ENCODE measurements around the gene PLCL1.

Gene PLCL1

GRCh38 chr2:197934261-197934933, 130.0 kb downstream of the PLCL1 start:
- TF ChIP-seq CTCF (conservative IDR thresholded peaks at IDR 0.05) (no peak), ZFX (IDR thresholded peaks at IDR 0.05) (no peak)
- no peak overlapping the region for H3K27ac ChIP-seq

- TF ChIP-seq ZFX (IDR thresholded peaks at IDR 0.05) (no peak), CTCF (conservative IDR thresholded peaks at IDR 0.05) (no peak)
- no peak overlapping the region for H3K27ac ChIP-seq
These were observed 130.5 kb downstream of the PLCL1 start for GRCh38 chr2:197934934-197935289.

- no peak for TF ChIP-seq CTCF (conservative IDR thresholded peaks at IDR 0.05)
- TF ChIP-seq ZFX (IDR thresholded peaks at IDR 0.05): no peak
- no peak overlapping the region for H3K27ac ChIP-seq
These were observed 133.4 kb downstream of the PLCL1 start for GRCh38 chr2:197937814-197938213.

- no peak overlapping the region for H3K27ac ChIP-seq
- TF ChIP-seq ZFX (IDR thresholded peaks at IDR 0.05) (no peak), CTCF (conservative IDR thresholded peaks at IDR 0.05) (no peak)
These were observed 134.2 kb downstream of the PLCL1 start for GRCh38 chr2:197938555-197938954.

GRCh38 chr2:197939787-197940186, 135.4 kb downstream of the PLCL1 start:
- TF ChIP-seq CTCF (conservative IDR thresholded peaks at IDR 0.05): no peak
- TF ChIP-seq ZFX (IDR thresholded peaks at IDR 0.05): no peak
- no peak overlapping the region for H3K27ac ChIP-seq

GRCh38 chr2:197940382-197940781, 136.0 kb downstream of the PLCL1 start:
- no peak overlapping the region for H3K27ac ChIP-seq
- TF ChIP-seq ZFX (IDR thresholded peaks at IDR 0.05) (no peak), CTCF (conservative IDR thresholded peaks at IDR 0.05) (no peak)

- TF ChIP-seq CTCF (conservative IDR thresholded peaks at IDR 0.05): no peak
- no peak for TF ChIP-seq ZFX (IDR thresholded peaks at IDR 0.05)
- H3K27ac ChIP-seq: no peak overlapping the region
These were observed 137.3 kb downstream of the PLCL1 start for GRCh38 chr2:197941715-197942114.
